HepG2 (cell line): Measurements from ENCODE around the gene ARSB. TPM values are rescaled to one million over a fixed set of nuclear protein-coding genes. Genes with fewer than 3 reads are reported as not detected.

Source experiments
- ATAC-seq: fragments of 200-7000 bp; cut with Tn5 transposase; 3 replicates; pipeline ENCODE4 v1.9.1; 2020; ENCODE audit warnings: mild to moderate bottlenecking, moderate library complexity
- BruUV-seq: library from RNA; stranded (reverse); fragments of 400-500 nt; replicated peaks from 2 replicates; lab custom pipeline; 2021; lab: Mats Ljungman, UMichigan
- CTCF ChIA-PET: fragments of 300-600 bp; formaldehyde crosslinking; extraction: SDS; loops from one replicate; lab custom pipeline; 2021; ENCODE audit warnings: low total read pairs, inconsistent platforms, low intra/inter-chr PET ratio; lab: Yijun Ruan, JAX
- POLR2A ChIA-PET: fragments of 350-600 bp; sonication (Branson Sonifier 250); formaldehyde crosslinking; loops from one replicate; lab custom pipeline; 2020; ENCODE audit warnings: antibody characterized with exemption, inconsistent platforms; lab: Yijun Ruan, JAX
- DNase-seq: peaks from one replicate; pipeline ENCODE4 v3.0.0-alpha.2; 2015; ENCODE audit warnings: low spot score
- FAIRE-seq: peaks from 3 replicates; lab custom pipeline; 2011; peaks lifted over from hg19 to GRCh38; lab: Jason Lieb, UNC
- H2AFZ ChIP-seq: one replicate; pipeline ENCODE4 v1.6.1; 2011; ENCODE audit warnings: low read length, inconsistent platforms
- H3K27ac ChIP-seq: fragments of 300-600 bp; 3 replicates; pipeline ENCODE4 v1.8.0; 2011; ENCODE audit warnings: mixed run types, mild to moderate bottlenecking, mixed read lengths, low read length, inconsistent platforms; ENCODE audit not compliant: insufficient read depth; ENCODE audit errors: extremely low read length
- H3K27me3 ChIP-seq, 2 experiments: fragments of 200-600 bp in 1 of 2; 2 replicates in 1 of 2; 3 replicates in 1 of 2; pipeline versions ENCODE4 v1.6.0 to v1.8.0; 2011; ENCODE audit warnings: low read length in 2 of 2, mild to moderate bottlenecking in 2 of 2, moderate library complexity in 2 of 2, inconsistent platforms in 1 of 2; ENCODE audit not compliant: insufficient read depth in 2 of 2, control insufficient read depth in 1 of 2
- H3K36me3 ChIP-seq, 2 experiments: fragments of 200-600 bp in 1 of 2; replicated peaks in 1 of 2; 2 replicates in 1 of 2; 3 replicates in 1 of 2; pipeline versions ENCODE4 v1.5.1 to v1.8.0; 2011; ENCODE audit warnings: low read length in 2 of 2, inconsistent platforms in 1 of 2; ENCODE audit not compliant: insufficient read depth in 2 of 2, control insufficient read depth in 1 of 2
- H3K4me1 ChIP-seq: 2 replicates; pipeline ENCODE4 v1.5.1; 2012; ENCODE audit warnings: low read length, inconsistent platforms; ENCODE audit not compliant: insufficient read depth
- H3K4me2 ChIP-seq: 2 replicates; pipeline ENCODE4 v1.6.0; 2011; ENCODE audit warnings: low read depth, low read length, inconsistent platforms
- H3K4me3 ChIP-seq, 3 experiments: fragments of 200-600 bp in 1 of 3; sonication (generic), shearing (Covaris generic) in 1 of 3; replicated peaks in 1 of 3; 2 replicates each; pipeline ENCODE4 v1.5.1; 2011 to 2016; ENCODE audit warnings: low read length in 3 of 3, inconsistent platforms in 2 of 3, low read depth in 2 of 3, mild to moderate bottlenecking in 2 of 3, control low read depth in 1 of 3, mixed read lengths in 1 of 3; ENCODE audit not compliant: insufficient read depth in 1 of 3
- H3K79me2 ChIP-seq: one replicate; pipeline ENCODE4 v1.6.1; 2011; ENCODE audit warnings: low read length, inconsistent platforms; ENCODE audit not compliant: insufficient read depth
- H3K9ac ChIP-seq: 2 replicates; pipeline ENCODE4 v1.6.0; 2011; ENCODE audit warnings: mild to moderate bottlenecking, low read depth, low read length, inconsistent platforms; ENCODE audit not compliant: insufficient read depth
- H3K9me3 ChIP-seq: 2 replicates; pipeline ENCODE4 v1.5.1; 2012; ENCODE audit warnings: mild to moderate bottlenecking, low read length
- H4K20me1 ChIP-seq: 2 replicates; pipeline ENCODE4 v1.6.0; 2011; ENCODE audit warnings: inconsistent platforms, mild to moderate bottlenecking, low read length, moderate library complexity; ENCODE audit not compliant: insufficient read depth
- CC2D1A ChIP-seq: sonication (generic); formaldehyde crosslinking; IDR thresholded peaks from 2 replicates; pipeline ENCODE4 v1.8.1; 2023; ENCODE audit warnings: mild to moderate bottlenecking, missing genetic modification reagents
- MBNL3 ChIP-seq: fragments of 250-450 bp; sonication (Bioruptor Pico); conservative IDR thresholded peaks from 2 replicates; pipeline ENCODE4 v1.8.0; 2022; ENCODE audit warnings: mild to moderate bottlenecking, inconsistent platforms
- NR3C1 ChIP-seq: sonication (generic); formaldehyde crosslinking; IDR thresholded peaks from 2 replicates; pipeline ENCODE4 v1.4.0; 2020; ENCODE audit warnings: missing genetic modification reagents
- PRPF4 ChIP-seq: fragments of 200-400 bp; formaldehyde crosslinking; IDR thresholded peaks from 2 replicates; pipeline ENCODE4 v1.6.1; 2016; ENCODE audit warnings: low read length, low read depth; ENCODE audit not compliant: poor library complexity, severe bottlenecking
- SIN3A ChIP-seq: IDR thresholded peaks from 2 replicates; pipeline ENCODE4 v1.6.1; 2011; ENCODE audit warnings: low read depth, mild to moderate bottlenecking, control low read depth, low read length, borderline replicate concordance
- SIX4 ChIP-seq: sonication (generic); formaldehyde crosslinking; IDR thresholded peaks from 2 replicates; pipeline ENCODE4 v1.4.0; 2020; ENCODE audit warnings: missing genetic modification reagents
- ZKSCAN5 ChIP-seq: sonication (generic); formaldehyde crosslinking; IDR thresholded peaks from 2 replicates; pipeline ENCODE4 v1.5.1; 2020; ENCODE audit warnings: mild to moderate bottlenecking, missing genetic modification reagents
- ZNF317 ChIP-seq: sonication (generic); formaldehyde crosslinking; IDR thresholded peaks from 2 replicates; pipeline ENCODE4 v1.5.0; 2020; ENCODE audit warnings: mild to moderate bottlenecking, missing genetic modification reagents
- ZNF841 ChIP-seq: sonication (generic); formaldehyde crosslinking; IDR thresholded peaks from 2 replicates; pipeline ENCODE4 v1.8.1; 2023; ENCODE audit warnings: missing genetic modification reagents, borderline replicate concordance
- WGBS: methylation state at CpG from one replicate; pipeline ENCODE4 v1.1.6; 2017; ENCODE audit warnings: low lambda C conversion rate; 5-methylcytosine and 5-hydroxymethylcytosine counted together
- in situ Hi-C: cut with HindIII; loops from 2 replicates; pipeline ENCODE4 v1.10.0; 2017; ENCODE audit warnings: low pct_unique_long_range_greater_than_20kb; ENCODE audit not compliant: extremely low pct_ligation_motif_present
- intact Hi-C: fragments of 100-400 bp; cut with micrococcal nuclease; formaldehyde crosslinking; loops from one replicate; pipeline ENCODE4 v1.10.0; 2022; ENCODE audit not compliant: unreplicated experiment
- polyA plus RNA-seq, 8 experiments: library from polyadenylated mRNA; depleted of rRNA in 3 of 8; stranded (reverse) in 7 of 8; unstranded in 1 of 8; fragments of >200 nt; fragmentation: Illumina TruSeq in 4 of 8; extraction: Trizol in 4 of 8; gene quantifications; 2 replicates each; pipeline versions ENCODE4 v1.2.1 to v1.2.3, GENCODE V29; 2011 to 2016; ENCODE audit warnings: low read depth in 4 of 8, missing spikeins in 1 of 8, mixed read lengths in 1 of 8; ENCODE audit not compliant: insufficient read depth in 1 of 8
- total RNA-seq, 5 experiments: library from RNA; depleted of rRNA; stranded (reverse); fragments of >200 nt; fragmentation: Illumina TruSeq; extraction: Trizol; gene quantifications; 2 replicates each; pipeline ENCODE4 v1.2.3, GENCODE V29; 2016; ENCODE audit warnings: low read depth in 1 of 5
- TF ChIP-seq, protein P1 (sequence below): IDR thresholded peaks from 2 replicates; pipeline ENCODE4 v1.6.1; 2018; ENCODE audit warnings: missing genetic modification reagents, mild to moderate bottlenecking, missing compliant biosample characterization
- TF ChIP-seq, protein P2 (sequence below), 2 experiments: fragments of 450-650 bp in 1 of 2; sonication (generic) in 1 of 2; formaldehyde crosslinking in 1 of 2; IDR thresholded peaks; 2 replicates each; pipeline versions ENCODE4 v1.6.1 to v1.8.0; 2016 to 2022; ENCODE audit warnings: antibody characterized with exemption in 1 of 2, mild to moderate bottlenecking in 1 of 2, missing genetic modification reagents in 1 of 2
- TF ChIP-seq, protein P3 (sequence below): conservative IDR thresholded peaks from 2 replicates; pipeline ENCODE4 v1.6.1; 2018; ENCODE audit warnings: missing genetic modification reagents

ARSB gene
- total and polyA plus RNA-seq, 2 of the 13 experiments (the other 11 are each of a cell fraction or from before 2014, with no cell fraction given), result 52.6 to 66.4 TPM

DNA sequence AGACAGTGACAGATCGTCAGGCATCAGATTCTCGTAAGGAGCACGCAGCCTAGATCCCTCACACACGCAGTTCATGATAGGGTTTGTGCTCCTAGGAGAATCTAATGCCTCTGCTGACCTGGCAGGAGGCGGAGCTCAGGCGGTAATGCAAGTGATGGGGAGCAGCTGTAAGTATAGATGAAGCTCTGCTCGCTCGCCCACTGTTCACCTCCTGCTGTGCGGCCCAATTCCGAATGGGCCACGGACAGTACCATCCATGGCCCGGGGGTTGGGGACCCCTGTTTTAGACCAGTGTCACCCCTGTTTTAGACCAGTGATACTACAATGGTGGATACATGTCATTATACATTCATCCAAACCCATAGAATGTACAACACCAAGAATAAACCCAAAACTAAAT lies 4.0 kb upstream of the ARSB start:
- POLR2A ChIA-PET, result no interaction called here
- Histone ChIP-seq H3K27ac (no peak overlapping the region), H3K79me2 (peaks cover 2% of the 10 kb centered on the region), H3K4me2 (no peak overlapping the region), H3K4me3 (no peak overlapping the region), H3K9ac (no peak overlapping the region), H3K9me3 (no peaks in the 10 kb centered on the region), H2AFZ (no peak overlapping the region), H3K27me3 (no peaks in the 10 kb centered on the region; a peak in 1 of 5 replicates), H4K20me1 (no peaks in the 10 kb centered on the region), H3K36me3 (no peaks in the 10 kb centered on the region), H3K4me1 (peaks cover 18% of the 10 kb centered on the region)
- DNase-seq (no peak), FAIRE-seq (no peak), ATAC-seq (no peak)
- no TSS peak for BruUV-seq
- intact Hi-C loops (loop anchor here (10.0 kb wide), 1 partner anchor 344 kb away; the partner anchor contains the start of gene LHFPL2), in situ Hi-C loops (no loop called here)
- CTCF ChIA-PET, result no interaction called here
- 97% methylated on average over 12 of the region's 12 CpGs for WGBS
- TF ChIP-seq, protein P1, sequence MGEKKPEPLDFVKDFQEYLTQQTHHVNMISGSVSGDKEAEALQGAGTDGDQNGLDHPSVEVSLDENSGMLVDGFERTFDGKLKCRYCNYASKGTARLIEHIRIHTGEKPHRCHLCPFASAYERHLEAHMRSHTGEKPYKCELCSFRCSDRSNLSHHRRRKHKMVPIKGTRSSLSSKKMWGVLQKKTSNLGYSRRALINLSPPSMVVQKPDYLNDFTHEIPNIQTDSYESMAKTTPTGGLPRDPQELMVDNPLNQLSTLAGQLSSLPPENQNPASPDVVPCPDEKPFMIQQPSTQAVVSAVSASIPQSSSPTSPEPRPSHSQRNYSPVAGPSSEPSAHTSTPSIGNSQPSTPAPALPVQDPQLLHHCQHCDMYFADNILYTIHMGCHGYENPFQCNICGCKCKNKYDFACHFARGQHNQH (CRISPR knock-in tag), result no peak
- TF ChIP-seq PRPF4 (no peak), ZNF317 (CRISPR knock-in tag) (no peak), MBNL3 (CRISPR knock-in tag) (no peak), ZNF841 (CRISPR knock-in tag) (no peak), SIN3A (no peak), SIX4 (CRISPR knock-in tag) (no peak), ZKSCAN5 (CRISPR knock-in tag) (no peak), CC2D1A (CRISPR knock-in tag) (no peak), NR3C1 (no peak)
- TF ChIP-seq, protein P2, sequence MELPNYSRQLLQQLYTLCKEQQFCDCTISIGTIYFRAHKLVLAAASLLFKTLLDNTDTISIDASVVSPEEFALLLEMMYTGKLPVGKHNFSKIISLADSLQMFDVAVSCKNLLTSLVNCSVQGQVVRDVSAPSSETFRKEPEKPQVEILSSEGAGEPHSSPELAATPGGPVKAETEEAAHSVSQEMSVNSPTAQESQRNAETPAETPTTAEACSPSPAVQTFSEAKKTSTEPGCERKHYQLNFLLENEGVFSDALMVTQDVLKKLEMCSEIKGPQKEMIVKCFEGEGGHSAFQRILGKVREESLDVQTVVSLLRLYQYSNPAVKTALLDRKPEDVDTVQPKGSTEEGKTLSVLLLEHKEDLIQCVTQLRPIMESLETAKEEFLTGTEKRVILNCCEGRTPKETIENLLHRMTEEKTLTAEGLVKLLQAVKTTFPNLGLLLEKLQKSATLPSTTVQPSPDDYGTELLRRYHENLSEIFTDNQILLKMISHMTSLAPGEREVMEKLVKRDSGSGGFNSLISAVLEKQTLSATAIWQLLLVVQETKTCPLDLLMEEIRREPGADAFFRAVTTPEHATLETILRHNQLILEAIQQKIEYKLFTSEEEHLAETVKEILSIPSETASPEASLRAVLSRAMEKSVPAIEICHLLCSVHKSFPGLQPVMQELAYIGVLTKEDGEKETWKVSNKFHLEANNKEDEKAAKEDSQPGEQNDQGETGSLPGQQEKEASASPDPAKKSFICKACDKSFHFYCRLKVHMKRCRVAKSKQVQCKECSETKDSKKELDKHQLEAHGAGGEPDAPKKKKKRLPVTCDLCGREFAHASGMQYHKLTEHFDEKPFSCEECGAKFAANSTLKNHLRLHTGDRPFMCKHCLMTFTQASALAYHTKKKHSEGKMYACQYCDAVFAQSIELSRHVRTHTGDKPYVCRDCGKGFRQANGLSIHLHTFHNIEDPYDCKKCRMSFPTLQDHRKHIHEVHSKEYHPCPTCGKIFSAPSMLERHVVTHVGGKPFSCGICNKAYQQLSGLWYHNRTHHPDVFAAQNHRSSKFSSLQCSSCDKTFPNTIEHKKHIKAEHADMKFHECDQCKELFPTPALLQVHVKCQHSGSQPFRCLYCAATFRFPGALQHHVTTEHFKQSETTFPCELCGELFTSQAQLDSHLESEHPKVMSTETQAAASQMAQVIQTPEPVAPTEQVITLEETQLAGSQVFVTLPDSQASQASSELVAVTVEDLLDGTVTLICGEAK (IDR thresholded peaks at IDR 0.05), result no peak
- TF ChIP-seq, protein P2 (CRISPR knock-in tag; IDR thresholded peaks at IDR 0.05), result no peak
- TF ChIP-seq, protein P3, sequence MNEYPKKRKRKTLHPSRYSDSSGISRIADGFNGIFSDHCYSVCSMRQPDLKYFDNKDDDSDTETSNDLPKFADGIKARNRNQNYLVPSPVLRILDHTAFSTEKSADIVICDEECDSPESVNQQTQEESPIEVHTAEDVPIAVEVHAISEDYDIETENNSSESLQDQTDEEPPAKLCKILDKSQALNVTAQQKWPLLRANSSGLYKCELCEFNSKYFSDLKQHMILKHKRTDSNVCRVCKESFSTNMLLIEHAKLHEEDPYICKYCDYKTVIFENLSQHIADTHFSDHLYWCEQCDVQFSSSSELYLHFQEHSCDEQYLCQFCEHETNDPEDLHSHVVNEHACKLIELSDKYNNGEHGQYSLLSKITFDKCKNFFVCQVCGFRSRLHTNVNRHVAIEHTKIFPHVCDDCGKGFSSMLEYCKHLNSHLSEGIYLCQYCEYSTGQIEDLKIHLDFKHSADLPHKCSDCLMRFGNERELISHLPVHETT, result no peak
